B cell (primary cell): ENCODE results near the gene NDUFA9. TPM values are rescaled to one million over a fixed set of nuclear protein-coding genes. Genes with fewer than 3 reads are reported as not detected.

ENCODE experiments used
- ATAC-seq: fragments of 200-7000 bp; cut with Tn5 transposase; one replicate; pipeline ENCODE4 v1.10.0; 2021; ENCODE audit warnings: low read depth, mild to moderate bottlenecking, moderate number of reproducible peaks, moderate library complexity
- CTCF ChIA-PET: fragments of 350-600 bp; sonication (Branson Sonifier 250); formaldehyde crosslinking; loops from one replicate; lab custom pipeline; 2021; ENCODE audit warnings: antibody characterized with exemption, inconsistent platforms; lab: Charles Lee
- POLR2A ChIA-PET: fragments of 350-600 bp; sonication (Branson Sonifier 250); formaldehyde crosslinking; loops from one replicate; lab custom pipeline; 2021; ENCODE audit warnings: antibody characterized with exemption; lab: Charles Lee
- DNase-seq: peaks from one replicate; pipeline ENCODE4 v3.0.0; 2013
- H2AFZ ChIP-seq: 2 replicates; pipeline ENCODE4 v1.6.1; 2012; ENCODE audit warnings: mild to moderate bottlenecking, low read depth, low read length; ENCODE audit not compliant: insufficient read depth, poor library complexity, severe bottlenecking
- H3K27ac ChIP-seq, 2 donors: 1 replicate in 1 of 2; 2 replicates in 1 of 2; pipeline ENCODE4 v1.5.1; 2012 to 2013; ENCODE audit warnings: low read length in 2 of 2, mild to moderate bottlenecking in 2 of 2, moderate library complexity in 1 of 2
- H3K27me3 ChIP-seq, 4 experiments: fragments of 200-600 bp in 1 of 4; sonication (generic) in 1 of 4; replicated peaks in 1 of 4; 1 replicate in 2 of 4; 2 replicates in 2 of 4; pipeline versions ENCODE4 v1.6.1 to v1.7.0; 2013 to 2016; ENCODE audit warnings: low read length in 3 of 4, mild to moderate bottlenecking in 2 of 4, mixed read lengths in 1 of 4, moderate library complexity in 1 of 4; ENCODE audit not compliant: insufficient read depth in 4 of 4, control insufficient read depth in 3 of 4; ENCODE audit errors: control extremely low read depth in 1 of 4
- H3K36me3 ChIP-seq, 2 experiments: replicated peaks in 1 of 2; 1 replicate in 1 of 2; 2 replicates in 1 of 2; pipeline versions ENCODE4 v1.6.1 to v1.7.1; 2013; ENCODE audit warnings: low read length in 1 of 2; ENCODE audit not compliant: insufficient read depth in 2 of 2, control insufficient read depth in 1 of 2; ENCODE audit errors: control extremely low read depth in 1 of 2, extremely low read depth in 1 of 2
- H3K4me1 ChIP-seq, 2 donors: fragments of 200-600 bp in 1 of 2; sonication (generic) in 1 of 2; 1 replicate in 1 of 2; 2 replicates in 1 of 2; pipeline versions ENCODE4 v1.5.1 to v1.6.1; 2013 to 2017; ENCODE audit warnings: low read length in 2 of 2; ENCODE audit not compliant: control insufficient read depth in 2 of 2, insufficient read depth in 2 of 2
- H3K4me2 ChIP-seq: replicated peaks from 2 replicates; pipeline ENCODE3; 2012; ENCODE audit warnings: mild to moderate bottlenecking, low read depth, low read length; ENCODE audit not compliant: poor library complexity, severe bottlenecking
- H3K4me3 ChIP-seq, 5 experiments: fragments of 200-600 bp in 1 of 5; sonication (generic) in 1 of 5; 1 replicate in 3 of 5; 2 replicates in 2 of 5; pipeline versions ENCODE4 v1.5.1 to v1.7.0; 2011 to 2016; ENCODE audit warnings: low read length in 4 of 5, mild to moderate bottlenecking in 4 of 5, low read depth in 2 of 5, control low read depth in 1 of 5, moderate library complexity in 1 of 5; ENCODE audit not compliant: insufficient read depth in 1 of 5; ENCODE audit errors: control extremely low read depth in 1 of 5, extremely low read depth in 1 of 5
- H3K79me2 ChIP-seq: fragments of 200-600 bp; sonication (generic); one replicate; pipeline ENCODE4 v1.6.0; 2016; ENCODE audit warnings: low read length; ENCODE audit not compliant: control insufficient read depth, insufficient read depth
- H3K9ac ChIP-seq: fragments of 200-600 bp; sonication (generic); 2 replicates; pipeline ENCODE4 v1.6.1; 2017; ENCODE audit warnings: mild to moderate bottlenecking, low read length, moderate library complexity
- H3K9me3 ChIP-seq, 3 donors: one replicate each; pipeline versions ENCODE4 v1.6.1 to v1.7.1; 2013; ENCODE audit warnings: low read length in 2 of 3; ENCODE audit not compliant: control insufficient read depth in 2 of 3, insufficient read depth in 1 of 3; ENCODE audit errors: control extremely low read depth in 1 of 3
- H4K20me1 ChIP-seq: 2 replicates; pipeline ENCODE4 v1.6.0; 2012; ENCODE audit warnings: mild to moderate bottlenecking, low read length; ENCODE audit not compliant: insufficient read depth, control insufficient read depth, poor library complexity, severe bottlenecking
- H3K27ac Mint-ChIP-seq: one replicate; pipeline ENCODE4 v1.8.0; 2021; ENCODE audit warnings: mixed read lengths
- H3K27me3 Mint-ChIP-seq: one replicate; pipeline ENCODE4 v1.8.0; 2021; ENCODE audit warnings: mixed read lengths
- H3K4me1 Mint-ChIP-seq: one replicate; pipeline ENCODE4 v1.8.0; 2021; ENCODE audit warnings: mixed read lengths
- H3K4me3 Mint-ChIP-seq: one replicate; pipeline ENCODE4 v1.8.0; 2021; ENCODE audit warnings: mixed read lengths
- H3K9me3 Mint-ChIP-seq: one replicate; pipeline ENCODE4 v1.8.0; 2022; ENCODE audit warnings: mixed read lengths; ENCODE audit not compliant: insufficient read depth
- EZH2 ChIP-seq: IDR thresholded peaks from 2 replicates; pipeline ENCODE4 v1.6.1; 2012; ENCODE audit warnings: borderline replicate concordance, low read depth, mild to moderate bottlenecking, moderate library complexity, low read length; ENCODE audit not compliant: insufficient read depth, poor library complexity, severe bottlenecking
- WGBS: methylation state at CpG from one replicate; pipeline ENCODE4 v1.1.5; 2013; ENCODE audit warnings: missing lambda C conversion rate; ENCODE audit not compliant: insufficient coverage; 5-methylcytosine and 5-hydroxymethylcytosine counted together
- intact Hi-C: fragments of 100-400 bp; cut with micrococcal nuclease; formaldehyde crosslinking; loops from one replicate; pipeline ENCODE4 v1.10.0; 2022
- polyA plus RNA-seq: library from polyadenylated mRNA; depleted of rRNA; stranded (reverse); fragments of >200 nt; gene quantifications from 2 replicates; pipeline ENCODE4 v1.2.3, GENCODE V29; 2012
- total RNA-seq, 2 donors: library from RNA; stranded (reverse); fragments of 120-200 nt in 1 of 2; gene quantifications; 1 replicate in 1 of 2; 2 replicates in 1 of 2; pipeline versions ENCODE4 v1.2.3 to v1.2.4, GENCODE V29; 2013 to 2022
- TF ChIP-seq, protein P1 (sequence below): fragments of 200-600 bp; IDR thresholded peaks from one replicate; pipeline ENCODE4 v1.8.0; 2022; ENCODE audit warnings: antibody characterized with exemption, mild to moderate bottlenecking

NDUFA9 gene
- total and polyA plus RNA-seq, 2 donors (not counting 1 experiment from before 2014, with no cell fraction given) = 30.1 to 73.3 TPM

DNA sequence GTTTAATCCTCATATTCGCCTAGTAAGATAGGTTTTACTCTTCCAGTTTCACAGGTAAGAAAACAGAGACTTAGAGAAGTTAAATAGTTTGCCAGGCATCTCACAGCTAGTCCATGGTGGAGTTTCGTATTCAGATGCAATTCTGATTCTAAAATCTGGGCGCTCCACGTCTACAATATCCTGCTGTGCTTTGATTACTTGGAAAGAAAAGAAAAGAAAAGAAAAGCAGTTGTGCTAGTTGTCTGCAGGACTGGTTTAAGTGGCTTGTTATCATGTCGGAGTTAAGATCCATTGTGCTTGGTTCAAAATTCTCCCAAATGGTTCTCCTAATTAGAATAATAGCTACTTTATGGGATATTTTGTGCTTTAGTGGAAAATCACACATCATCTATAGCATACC lies 18.7 kb upstream of the NDUFA9 start:
- Histone ChIP-seq H3K9ac (no peak overlapping the region), H2AFZ (no peak overlapping the region), H3K4me2 (no peak overlapping the region), H4K20me1 (no peaks in the 10 kb centered on the region), H3K4me3 (no peak overlapping the region), H3K27me3 (no peaks in the 10 kb centered on the region), H3K36me3 (no peaks in the 10 kb centered on the region), H3K27ac (no peak overlapping the region), H3K4me1 (no peaks in the 10 kb centered on the region), H3K9me3 (no peaks in the 10 kb centered on the region), H3K79me2 (no peaks in the 10 kb centered on the region)
- intact Hi-C loops = no loop called here
- CTCF ChIA-PET = no interaction called here
- no peaks in the 10 kb centered on the region for H3K4me1 Mint-ChIP-seq
- no peak overlapping the region for H3K4me3 Mint-ChIP-seq
- no peak for DNase-seq
- ATAC-seq = no peak
- WGBS = 96% methylated on average over 3 of the region's 5 CpGs
- H3K9me3 Mint-ChIP-seq = no peaks in the 10 kb centered on the region
- H3K27me3 Mint-ChIP-seq = peaks cover 4% of the 10 kb centered on the region
- no peak overlapping the region for H3K27ac Mint-ChIP-seq
- POLR2A ChIA-PET = no interaction called here
- TF ChIP-seq, protein P1, sequence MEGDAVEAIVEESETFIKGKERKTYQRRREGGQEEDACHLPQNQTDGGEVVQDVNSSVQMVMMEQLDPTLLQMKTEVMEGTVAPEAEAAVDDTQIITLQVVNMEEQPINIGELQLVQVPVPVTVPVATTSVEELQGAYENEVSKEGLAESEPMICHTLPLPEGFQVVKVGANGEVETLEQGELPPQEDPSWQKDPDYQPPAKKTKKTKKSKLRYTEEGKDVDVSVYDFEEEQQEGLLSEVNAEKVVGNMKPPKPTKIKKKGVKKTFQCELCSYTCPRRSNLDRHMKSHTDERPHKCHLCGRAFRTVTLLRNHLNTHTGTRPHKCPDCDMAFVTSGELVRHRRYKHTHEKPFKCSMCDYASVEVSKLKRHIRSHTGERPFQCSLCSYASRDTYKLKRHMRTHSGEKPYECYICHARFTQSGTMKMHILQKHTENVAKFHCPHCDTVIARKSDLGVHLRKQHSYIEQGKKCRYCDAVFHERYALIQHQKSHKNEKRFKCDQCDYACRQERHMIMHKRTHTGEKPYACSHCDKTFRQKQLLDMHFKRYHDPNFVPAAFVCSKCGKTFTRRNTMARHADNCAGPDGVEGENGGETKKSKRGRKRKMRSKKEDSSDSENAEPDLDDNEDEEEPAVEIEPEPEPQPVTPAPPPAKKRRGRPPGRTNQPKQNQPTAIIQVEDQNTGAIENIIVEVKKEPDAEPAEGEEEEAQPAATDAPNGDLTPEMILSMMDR = no peak
- TF ChIP-seq EZH2 = no peak

DNA sequence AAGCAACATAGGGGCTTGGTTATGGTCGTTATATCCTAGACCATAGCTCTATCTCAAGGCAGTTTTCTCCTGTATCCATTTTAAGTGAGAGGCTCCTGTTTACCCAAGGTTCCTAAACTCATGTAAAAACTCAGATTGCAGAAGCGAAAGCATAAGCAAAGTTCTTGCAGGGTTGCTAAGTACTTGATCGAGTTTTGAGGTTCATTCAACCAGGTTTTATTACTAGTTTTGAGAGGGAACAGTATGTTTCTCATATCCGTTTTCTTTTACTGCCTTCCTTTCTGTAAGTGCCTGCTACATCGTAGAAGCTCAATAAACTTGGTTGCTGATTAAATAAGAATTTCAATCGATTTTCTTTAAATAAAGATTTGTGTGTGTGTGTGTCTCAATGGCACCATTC lies 5.2 kb upstream of the NDUFA9 start:
- H2AFZ ChIP-seq = no peak overlapping the region
- H3K4me3 ChIP-seq = no peak overlapping the region
- Mint-ChIP-seq H3K4me3 (no peak overlapping the region), H3K27ac (no peak overlapping the region), H3K9me3 (no peaks in the 10 kb centered on the region), H3K4me1 (peaks cover 20% of the 10 kb centered on the region), H3K27me3 (no peaks in the 10 kb centered on the region)
- intact Hi-C loops = no loop called here
- H3K79me2 ChIP-seq = peaks cover 7% of the 10 kb centered on the region
- no peaks in the 10 kb centered on the region for H4K20me1 ChIP-seq
- no peak for ATAC-seq
- TF ChIP-seq EZH2 = no peak
- TF ChIP-seq, protein P1 = no peak
- H3K36me3 ChIP-seq = no peaks in the 10 kb centered on the region
- WGBS = 87% methylated on average over 4 of the region's 6 CpGs
- H3K27ac ChIP-seq = no peak overlapping the region
- H3K9me3 ChIP-seq = no peaks in the 10 kb centered on the region
- DNase-seq = peak; percentile 23
- ChIA-PET POLR2A (no interaction called here), CTCF (interaction anchor here (0.7 to 1.7 kb wide), 2 partner anchors 33 to 40 kb away, joined by 3 to 5 read pairs; no protein-coding TSS in a partner anchor)
- H3K9ac ChIP-seq = no peak overlapping the region
- H3K4me2 ChIP-seq = no peak overlapping the region
- H3K4me1 ChIP-seq = peaks cover 6 to 11% of the 10 kb centered on the region in 2 donors
- no peaks in the 10 kb centered on the region for H3K27me3 ChIP-seq
